Endothelial cell of umbilical vein (primary cell): Measurements from ENCODE around the gene PIK3R2. TPM values are rescaled to one million over a fixed set of nuclear protein-coding genes. Genes with fewer than 3 reads are reported as not detected.

Source experiments
- BruUV-seq: library from RNA; stranded (reverse); fragments of 400-500 nt; replicated peaks from 2 replicates; lab custom pipeline; 2021; lab: Mats Ljungman, UMichigan
- CTCF ChIA-PET: fragments of 300-600, 350-600 bp; sonication (Branson Sonifier 250); formaldehyde crosslinking; loops from one replicate; lab custom pipeline; 2021; ENCODE audit warnings: antibody characterized with exemption, inconsistent platforms; lab: Charles Lee
- POLR2A ChIA-PET: fragments of 300-600, 350-600 bp; sonication (Branson Sonifier 250); formaldehyde crosslinking; loops from one replicate; lab custom pipeline; 2021; ENCODE audit warnings: antibody characterized with exemption, inconsistent platforms; lab: Charles Lee
- DNase-seq: peaks from one replicate; pipeline ENCODE4 v3.0.0-alpha.2; 2011; ENCODE audit warnings: low read depth, low spot score
- FAIRE-seq: peaks from 2 replicates; lab custom pipeline; 2011; peaks lifted over from hg19 to GRCh38; lab: Jason Lieb, UNC
- H2AFZ ChIP-seq: 2 replicates; pipeline ENCODE4 v1.6.0; 2012; ENCODE audit warnings: low read depth, low read length, control low read depth, inconsistent platforms
- H3K27ac ChIP-seq: 2 replicates; pipeline ENCODE4 v1.5.1; 2011; ENCODE audit warnings: low read depth, mild to moderate bottlenecking, control low read depth, low read length, moderate library complexity; ENCODE audit not compliant: insufficient read depth
- H3K27me3 ChIP-seq, 2 experiments: 2 replicates each; pipeline versions ENCODE4 v1.6.0 to v1.6.1; 2011; ENCODE audit warnings: low read length in 2 of 2, mixed read lengths in 1 of 2; ENCODE audit not compliant: control insufficient read depth in 2 of 2, insufficient read depth in 2 of 2
- H3K36me3 ChIP-seq, 2 experiments: 2 replicates in 1 of 2; 3 replicates in 1 of 2; pipeline ENCODE4 v1.5.1; 2011; ENCODE audit warnings: low read length in 2 of 2, mild to moderate bottlenecking in 1 of 2, moderate library complexity in 1 of 2; ENCODE audit not compliant: control insufficient read depth in 2 of 2, insufficient read depth in 2 of 2; ENCODE audit errors: extremely low read depth in 1 of 2
- H3K4me1 ChIP-seq: 3 replicates; pipeline ENCODE4 v1.5.1; 2011; ENCODE audit warnings: mild to moderate bottlenecking, low read length; ENCODE audit not compliant: control insufficient read depth, insufficient read depth; ENCODE audit errors: extremely low read depth
- H3K4me2 ChIP-seq: 2 replicates; pipeline ENCODE4 v1.6.1; 2011; ENCODE audit warnings: low read length, control low read depth, mixed read lengths; ENCODE audit not compliant: insufficient read depth
- H3K4me3 ChIP-seq, 3 experiments: fragments of 200-600 bp in 1 of 3; sonication (generic), shearing (Covaris generic) in 1 of 3; replicated peaks in 1 of 3; 2 replicates each; pipeline ENCODE4 v1.5.1; 2011 to 2016; ENCODE audit warnings: control low read depth in 3 of 3, low read length in 3 of 3, mild to moderate bottlenecking in 2 of 3, inconsistent platforms in 1 of 3, low read depth in 1 of 3, moderate library complexity in 1 of 3; ENCODE audit not compliant: insufficient read depth in 1 of 3
- H3K79me2 ChIP-seq: 2 replicates; pipeline ENCODE4 v1.6.0; 2012; ENCODE audit warnings: low read length, inconsistent platforms; ENCODE audit not compliant: control insufficient read depth, insufficient read depth
- H3K9ac ChIP-seq: replicated peaks from 2 replicates; pipeline ENCODE3; 2011; ENCODE audit warnings: low read length, control low read depth; ENCODE audit not compliant: insufficient read depth; ENCODE audit errors: extremely low read depth
- H3K9me1 ChIP-seq: replicated peaks from 3 replicates; pipeline ENCODE4 v1.6.0; 2011; ENCODE audit warnings: mild to moderate bottlenecking, low read length; ENCODE audit not compliant: control insufficient read depth, insufficient read depth; ENCODE audit errors: extremely low read depth
- H3K9me3 ChIP-seq: replicated peaks from 2 replicates; pipeline ENCODE4 v1.5.1; 2012; ENCODE audit warnings: low read length, inconsistent platforms; ENCODE audit not compliant: control insufficient read depth, insufficient read depth
- H4K20me1 ChIP-seq: replicated peaks from 2 replicates; pipeline ENCODE3; 2011; ENCODE audit warnings: mild to moderate bottlenecking, low read length; ENCODE audit not compliant: control insufficient read depth, insufficient read depth; ENCODE audit errors: extremely low read depth
- CTCF ChIP-seq, 2 donors: IDR thresholded peaks; 1 replicate in 1 of 2; 2 replicates in 1 of 2; pipeline ENCODE4 v1.5.1; 2011; ENCODE audit warnings: low read length in 2 of 2, mild to moderate bottlenecking in 2 of 2, moderate library complexity in 2 of 2, control low read depth in 1 of 2, inconsistent platforms in 1 of 2, low read depth in 1 of 2; ENCODE audit not compliant: insufficient read depth in 1 of 2; ENCODE audit errors: extremely low read depth in 1 of 2
- EZH2 ChIP-seq: IDR thresholded peaks from 2 replicates; pipeline ENCODE4 v1.6.1; 2012; ENCODE audit warnings: borderline replicate concordance, low read depth, mild to moderate bottlenecking, moderate library complexity, low read length, inconsistent platforms; ENCODE audit not compliant: severe bottlenecking
- FOS ChIP-seq: IDR thresholded peaks from 2 replicates; pipeline ENCODE4 v1.6.1; 2011; ENCODE audit warnings: mild to moderate bottlenecking, low read length, moderate library complexity, borderline replicate concordance; ENCODE audit not compliant: insufficient read depth
- GATA2 ChIP-seq: IDR thresholded peaks from 2 replicates; pipeline ENCODE4 v1.7.0; 2011; ENCODE audit warnings: low read depth, mild to moderate bottlenecking, moderate library complexity, mixed read lengths, low read length; ENCODE audit not compliant: insufficient read length, insufficient read depth
- JUN ChIP-seq: IDR thresholded peaks from 2 replicates; pipeline ENCODE4 v1.6.1; 2011; ENCODE audit warnings: borderline replicate concordance, low read depth; ENCODE audit not compliant: insufficient read length, insufficient read depth
- MYC ChIP-seq: IDR thresholded peaks from one replicate; pipeline ENCODE4 v1.6.1; 2011; ENCODE audit warnings: mild to moderate bottlenecking, low read depth, low read length
- dilution Hi-C: fragments of 300-500 bp; cut with MboI; formaldehyde crosslinking; loops from one replicate; pipeline ENCODE4 v1.15.0; 2019; ENCODE audit warnings: low sequenced_read_pairs; ENCODE audit not compliant: extremely low pct_ligation_motif_present
- intact Hi-C: fragments of 100-400 bp; cut with micrococcal nuclease; formaldehyde crosslinking; loops from one replicate; pipeline ENCODE4 v1.10.0; 2022
- polyA plus RNA-seq, 4 experiments: library from polyadenylated mRNA; depleted of rRNA in 3 of 4; stranded (reverse) in 3 of 4; unstranded in 1 of 4; fragments of >200 nt; gene quantifications; 2 replicates each; pipeline versions ENCODE4 v1.2.1 to v1.2.3, GENCODE V29; 2011 to 2012; ENCODE audit warnings: missing spikeins in 1 of 4
- total RNA-seq: library from RNA; stranded (reverse); gene quantifications from 2 replicates; pipeline ENCODE4 v1.2.3, GENCODE V29; 2021

PIK3R2 gene
- total and polyA plus RNA-seq, 2 donors (not counting 3 experiments of a cell fraction or from before 2014, with no cell fraction given) = 8.1 to 15.2 TPM

- H2AFZ ChIP-seq = no peak overlapping the region
- ChIA-PET CTCF (interaction anchor here (6.2 kb wide), 1 partner anchor 11 kb away, joined by 34 read pairs; no protein-coding TSS in a partner anchor), POLR2A (no interaction called here)
- H3K4me2 ChIP-seq = no peak overlapping the region
- no peaks in the 10 kb centered on the region for H3K9me1 ChIP-seq
- H3K9ac ChIP-seq = no peak overlapping the region
- dilution Hi-C loops (no loop called here), intact Hi-C loops (no loop called here)
- no peaks in the 10 kb centered on the region for H3K9me3 ChIP-seq
- no peak overlapping the region for H3K27ac ChIP-seq
- TF ChIP-seq JUN (no peak), GATA2 (no peak), MYC (no peak), CTCF (IDR thresholded peaks at IDR 0.05; ENCODE audit: extremely low read depth in 1 of 2, insufficient read depth in 1 of 2, low read depth in 1 of 2, low read length in 2 of 2) (no peak), FOS (no peak), EZH2 (no peak)
- no peaks in the 10 kb centered on the region for H4K20me1 ChIP-seq
- H3K4me3 ChIP-seq = no peak overlapping the region
- H3K27me3 ChIP-seq = no peaks in the 10 kb centered on the region
- BruUV-seq = no TSS peak
- H3K4me1 ChIP-seq = no peaks in the 10 kb centered on the region
- no peak for FAIRE-seq
- no peaks in the 10 kb centered on the region for H3K36me3 ChIP-seq
- H3K79me2 ChIP-seq = no peaks in the 10 kb centered on the region
- no peak for DNase-seq
Measured at GRCh38 chr19:18123819-18124218, 29.1 kb upstream of the PIK3R2 start.
